HCT116 (cell line): Measurements from ENCODE around the gene EML1. TPM values are rescaled to one million over a fixed set of nuclear protein-coding genes. Genes with fewer than 3 reads are reported as not detected.

ENCODE experiments used
- ATAC-seq: fragments of 200-7000 bp; cut with Tn5 transposase; 2 replicates; pipeline ENCODE4 v1.9.1; 2020; ENCODE audit warnings: mild to moderate bottlenecking, moderate library complexity
- BruUV-seq: library from RNA; stranded (reverse); fragments of 400-500 nt; replicated peaks from 2 replicates; lab custom pipeline; 2021; lab: Mats Ljungman, UMichigan
- CTCF ChIA-PET: fragments of 300-600 bp; sonication (Branson Sonifier 250); formaldehyde crosslinking; loops from one replicate; lab custom pipeline; 2021; ENCODE audit warnings: antibody characterized with exemption; lab: Charles Lee
- POLR2A ChIA-PET: fragments of 300-600, 350-600 bp; sonication (Branson Sonifier 250); formaldehyde crosslinking; loops from one replicate; lab custom pipeline; 2021; ENCODE audit warnings: antibody characterized with exemption; lab: Charles Lee
- RAD21 ChIA-PET, 2 experiments: fragments of 300-600 bp; sonication (Branson Sonifier 250); formaldehyde crosslinking; loops; one replicate each; lab custom pipeline; 2023; ENCODE audit warnings: low total read pairs in 2 of 2; ENCODE audit not compliant: uncharacterized antibody in 2 of 2, unreplicated experiment in 2 of 2, low non-redundant PET in 1 of 2; lab: Charles Lee
- DNase-seq: peaks from one replicate; pipeline ENCODE4 v3.0.0-alpha.2; 2010; ENCODE audit warnings: low read depth, low spot score
- H2AFZ ChIP-seq: fragments of 200-600 bp; shearing (Covaris generic), sonication (generic); 2 replicates; pipeline ENCODE4 v1.6.1; 2017; ENCODE audit warnings: low read depth, mixed run types, mixed read lengths, antibody characterized with exemption, low read length; ENCODE audit not compliant: poor library complexity, severe bottlenecking
- H3K27ac ChIP-seq: 2 replicates; pipeline ENCODE4 v1.5.1; 2012; ENCODE audit warnings: low read depth, low read length
- H3K27me3 ChIP-seq: fragments of 200-600 bp; sonication (generic); 2 replicates; pipeline ENCODE4 v1.6.1; 2016; ENCODE audit warnings: mixed run types, low read length, mixed read lengths; ENCODE audit not compliant: insufficient read depth
- H3K36me3 ChIP-seq, 2 experiments: fragments of 200-500 bp in 1 of 2; fragments of 200-600 bp in 1 of 2; sonication (Bioruptor generic) in 1 of 2; sonication (generic) in 1 of 2; 2 replicates each; pipeline versions ENCODE4 v1.5.1 to v1.6.1; 2014 to 2016; ENCODE audit warnings: low read length in 2 of 2, inconsistent platforms in 1 of 2, mixed read lengths in 1 of 2, mixed run types in 1 of 2; ENCODE audit not compliant: insufficient read depth in 2 of 2, control insufficient read depth in 1 of 2
- H3K4me1 ChIP-seq, 2 experiments: fragments of 200-600 bp in 1 of 2; sonication (generic) in 1 of 2; 2 replicates each; pipeline versions ENCODE4 v1.5.1 to v1.6.1; 2012 to 2017; ENCODE audit warnings: low read length in 2 of 2, inconsistent platforms in 1 of 2, mild to moderate bottlenecking in 1 of 2, mixed read lengths in 1 of 2, mixed run types in 1 of 2, moderate library complexity in 1 of 2; ENCODE audit not compliant: insufficient read depth in 2 of 2, control insufficient read depth in 1 of 2
- H3K4me2 ChIP-seq: fragments of 200-600 bp; sonication (generic); 2 replicates; pipeline ENCODE4 v1.6.1; 2017; ENCODE audit warnings: mixed run types, low read length, mixed read lengths
- H3K4me3 ChIP-seq, 2 experiments: fragments of 200-600 bp in 1 of 2; sonication (generic) in 1 of 2; replicated peaks in 1 of 2; 2 replicates each; pipeline ENCODE4 v1.5.1; 2011 to 2016; ENCODE audit warnings: low read length in 2 of 2, control low read depth in 1 of 2, low read depth in 1 of 2, mild to moderate bottlenecking in 1 of 2, mixed read lengths in 1 of 2, mixed run types in 1 of 2
- H3K79me2 ChIP-seq: fragments of 200-600 bp; sonication (generic); 2 replicates; pipeline ENCODE4 v1.6.1; 2017; ENCODE audit warnings: mild to moderate bottlenecking, mixed run types, low read length, moderate library complexity, mixed read lengths; ENCODE audit not compliant: insufficient read depth
- H3K9ac ChIP-seq: fragments of 200-600 bp; sonication (generic); 2 replicates; pipeline ENCODE4 v1.6.1; 2016; ENCODE audit warnings: low read length, mixed read lengths
- H3K9me2 ChIP-seq: fragments of 200-600 bp; sonication (generic), shearing (Covaris generic); 2 replicates; pipeline ENCODE4 v1.6.1; 2017; ENCODE audit warnings: mixed run types, mild to moderate bottlenecking, moderate library complexity; ENCODE audit not compliant: insufficient read depth
- H3K9me3 ChIP-seq, 2 experiments: fragments of 200-500 bp in 1 of 2; fragments of 200-600 bp in 1 of 2; sonication (Bioruptor generic) in 1 of 2; sonication (generic) in 1 of 2; 2 replicates each; pipeline ENCODE4 v1.6.1; 2014 to 2017; ENCODE audit warnings: low read length in 2 of 2, mixed read lengths in 2 of 2, inconsistent platforms in 1 of 2, low read depth in 1 of 2, mild to moderate bottlenecking in 1 of 2, mixed run types in 1 of 2, moderate library complexity in 1 of 2; ENCODE audit not compliant: control insufficient read depth in 1 of 2, insufficient read depth in 1 of 2
- H4K20me1 ChIP-seq: fragments of 200-600 bp; sonication (generic), shearing (Covaris generic); 2 replicates; pipeline ENCODE4 v1.6.1; 2017; ENCODE audit warnings: mixed run types, mild to moderate bottlenecking, moderate library complexity; ENCODE audit not compliant: insufficient read depth
- ATF3 ChIP-seq: IDR thresholded peaks from 2 replicates; pipeline ENCODE4 v1.6.1; 2012
- CEBPB ChIP-seq: IDR thresholded peaks from 2 replicates; pipeline ENCODE4 v1.6.1; 2012; ENCODE audit warnings: low read depth
- CTCF ChIP-seq, 3 experiments: fragments of 200-600 bp in 1 of 3; sonication (generic) in 1 of 3; IDR thresholded peaks in 2 of 3; conservative IDR thresholded peaks in 1 of 3; 2 replicates each; pipeline ENCODE4 v1.5.1; 2012 to 2017; ENCODE audit warnings: low read depth in 2 of 3, low read length in 2 of 3, antibody characterized with exemption in 1 of 3, borderline replicate concordance in 1 of 3, control low read depth in 1 of 3, mild to moderate bottlenecking in 1 of 3, mixed read lengths in 1 of 3, mixed run types in 1 of 3, moderate library complexity in 1 of 3; ENCODE audit not compliant: insufficient read depth in 1 of 3
- EGR1 ChIP-seq: IDR thresholded peaks from 2 replicates; pipeline ENCODE4 v1.6.1; 2012; ENCODE audit warnings: low read depth
- EZH2 ChIP-seq: fragments of 200-600 bp; sonication (generic); IDR thresholded peaks from 2 replicates; pipeline ENCODE4 v1.6.1; 2017; ENCODE audit warnings: antibody characterized with exemption, mixed run types
- FOSL1 ChIP-seq: IDR thresholded peaks from 2 replicates; pipeline ENCODE4 v1.6.1; 2012; ENCODE audit warnings: low read depth
- JUND ChIP-seq: IDR thresholded peaks from 2 replicates; pipeline ENCODE4 v1.6.1; 2012
- MAX ChIP-seq: IDR thresholded peaks from 2 replicates; pipeline ENCODE4 v1.6.1; 2012
- POLR2A ChIP-seq: IDR thresholded peaks from 2 replicates; pipeline ENCODE4 v1.7.0; 2011; ENCODE audit warnings: borderline replicate concordance; ENCODE audit not compliant: insufficient read depth, insufficient read length; ENCODE audit errors: extremely low read depth
- POLR2AphosphoS5 ChIP-seq: IDR thresholded peaks from 2 replicates; pipeline ENCODE4 v1.6.1; 2011; ENCODE audit warnings: mild to moderate bottlenecking, low read depth, low read length, moderate library complexity
- RAD21 ChIP-seq: IDR thresholded peaks from 2 replicates; pipeline ENCODE4 v1.6.1; 2012; ENCODE audit warnings: low read depth, mild to moderate bottlenecking
- REST ChIP-seq: IDR thresholded peaks from 2 replicates; pipeline ENCODE4 v1.6.1; 2012; ENCODE audit warnings: low read depth
- SIN3A ChIP-seq: IDR thresholded peaks from 2 replicates; pipeline ENCODE4 v1.6.1; 2012; ENCODE audit warnings: low read depth
- SP1 ChIP-seq: IDR thresholded peaks from 2 replicates; pipeline ENCODE4 v1.6.1; 2012; ENCODE audit warnings: low read depth
- TCF7L2 ChIP-seq: IDR thresholded peaks from 2 replicates; pipeline ENCODE4 v1.7.0; 2011; ENCODE audit warnings: borderline replicate concordance, inconsistent platforms; ENCODE audit not compliant: insufficient read depth, insufficient read length; ENCODE audit errors: extremely low read depth
- YY1 ChIP-seq: IDR thresholded peaks from 2 replicates; pipeline ENCODE4 v1.6.1; 2011; ENCODE audit warnings: low read length, low read depth, moderate library complexity, mild to moderate bottlenecking; ENCODE audit not compliant: insufficient replicate concordance; ENCODE audit errors: extremely low read depth
- ZFX ChIP-seq: fragments of 450-650 bp; IDR thresholded peaks from 2 replicates; pipeline ENCODE4 v1.6.1; 2017
- intact Hi-C: fragments of 100-400 bp; cut with micrococcal nuclease; formaldehyde crosslinking; loops from 2 replicates; pipeline ENCODE4 v1.10.0; 2022
- total RNA-seq: library from RNA; stranded (reverse); gene quantifications from one replicate; pipeline ENCODE4 v1.2.1, GENCODE V29; 2021; ENCODE audit not compliant: unreplicated experiment

EML1 gene
- total RNA-seq, 1 experiment from 2014 or later = 7.4 TPM

- TF ChIP-seq YY1 (no peak), JUND (no peak), POLR2AphosphoS5 (no peak)
- TF ChIP-seq, all 23 proteins: peak for 0
Measured at GRCh38 chr14:99931308-99931707, 138.1 kb downstream of the EML1 start (continued).

- ChIA-PET RAD21 (no interaction called here), POLR2A (no interaction called here), CTCF (no interaction called here)
- Histone ChIP-seq H3K4me1 (peaks cover 0 to 6% of the 10 kb centered on the region in 2 experiments; a peak in 1 of 4 replicates), H3K27ac (no peak overlapping the region), H3K79me2 (no peaks in the 10 kb centered on the region), H3K36me3 (no peaks in the 10 kb centered on the region), H3K4me2 (no peak overlapping the region), H3K9me3 (no peaks in the 10 kb centered on the region), H3K4me3 (no peak overlapping the region), H3K27me3 (no peaks in the 10 kb centered on the region), H4K20me1 (no peaks in the 10 kb centered on the region), H2AFZ (no peak overlapping the region), H3K9me2 (no peaks in the 10 kb centered on the region), H3K9ac (no peak overlapping the region)
- no peak for DNase-seq
- intact Hi-C loops = no loop called here
- ATAC-seq = no peak
- no TSS peak for BruUV-seq
- TF ChIP-seq RAD21 (no peak), SIN3A (no peak), REST (no peak), POLR2A (no peak), JUND (no peak), MAX (no peak), TCF7L2 (no peak), ZFX (no peak), SP1 (no peak), EZH2 (no peak), EGR1 (no peak), ATF3 (no peak), FOSL1 (no peak), CTCF (IDR thresholded peaks at IDR 0.05 in 2 of 3, conservative IDR thresholded peaks at IDR 0.05 in 1 of 3; ENCODE audit: borderline replicate concordance in 1 of 3, insufficient read depth in 1 of 3, low read depth in 2 of 3, low read length in 2 of 3) (no peak), CEBPB (no peak)
Measured at GRCh38 chr14:99936056-99936455, 142.8 kb downstream of the EML1 start.
